ENCODE results near the gene CHRNA5. TPM values are rescaled to one million over a fixed set of nuclear protein-coding genes. Genes with fewer than 3 reads are reported as not detected.

CHRNA5 gene
- total and polyA plus RNA-seq, 12 donors, result 0.18 to 1.7 (median 1.3) TPM; not detected in 1

DNA sequence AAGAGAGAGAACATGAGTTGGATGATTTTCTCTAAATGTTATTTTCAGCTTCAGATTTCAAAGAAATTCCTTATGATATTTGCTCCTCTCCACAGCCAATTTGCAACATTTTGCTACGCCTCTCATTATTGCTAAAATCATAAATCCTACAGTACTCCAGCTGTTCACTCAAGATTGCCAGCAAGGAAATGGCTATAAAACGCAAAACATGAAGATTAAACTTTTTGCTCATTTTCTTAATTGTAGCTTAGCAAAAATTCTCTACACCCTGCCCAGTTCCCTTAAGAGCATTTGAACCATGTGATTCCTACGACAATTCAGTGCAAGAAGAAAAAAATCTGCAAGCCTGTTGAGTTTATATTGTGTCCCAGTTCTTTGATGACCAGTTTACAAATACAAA lies 48.7 kb downstream of the CHRNA5 start:
- H3K27ac ChIP-seq, result no peak overlapping the region
- H3K9me3 ChIP-seq (replicated peaks in 1 of 3), result no peaks in the 10 kb centered on the region
- H3K4me3 ChIP-seq, result no peak overlapping the region
- TF ChIP-seq POLR2A (IDR thresholded peaks at IDR 0.05), result no peak
- TF ChIP-seq, protein P1, sequence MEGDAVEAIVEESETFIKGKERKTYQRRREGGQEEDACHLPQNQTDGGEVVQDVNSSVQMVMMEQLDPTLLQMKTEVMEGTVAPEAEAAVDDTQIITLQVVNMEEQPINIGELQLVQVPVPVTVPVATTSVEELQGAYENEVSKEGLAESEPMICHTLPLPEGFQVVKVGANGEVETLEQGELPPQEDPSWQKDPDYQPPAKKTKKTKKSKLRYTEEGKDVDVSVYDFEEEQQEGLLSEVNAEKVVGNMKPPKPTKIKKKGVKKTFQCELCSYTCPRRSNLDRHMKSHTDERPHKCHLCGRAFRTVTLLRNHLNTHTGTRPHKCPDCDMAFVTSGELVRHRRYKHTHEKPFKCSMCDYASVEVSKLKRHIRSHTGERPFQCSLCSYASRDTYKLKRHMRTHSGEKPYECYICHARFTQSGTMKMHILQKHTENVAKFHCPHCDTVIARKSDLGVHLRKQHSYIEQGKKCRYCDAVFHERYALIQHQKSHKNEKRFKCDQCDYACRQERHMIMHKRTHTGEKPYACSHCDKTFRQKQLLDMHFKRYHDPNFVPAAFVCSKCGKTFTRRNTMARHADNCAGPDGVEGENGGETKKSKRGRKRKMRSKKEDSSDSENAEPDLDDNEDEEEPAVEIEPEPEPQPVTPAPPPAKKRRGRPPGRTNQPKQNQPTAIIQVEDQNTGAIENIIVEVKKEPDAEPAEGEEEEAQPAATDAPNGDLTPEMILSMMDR (IDR thresholded peaks at IDR 0.05), result no peak
- no peaks in the 10 kb centered on the region for H3K36me3 ChIP-seq (replicated peaks in 1 of 2)
- H3K4me1 ChIP-seq (replicated peaks in 1 of 2), result no peaks in the 10 kb centered on the region
- intact Hi-C loops (cut with DNase I), result no loop called here
- no peak for DNase-seq
- H3K27me3 ChIP-seq, result peaks cover 4% of the 10 kb centered on the region
- WGBS, 4 donors, result 51 to 75% (median 59%) methylated on average over 3 of the region's 3 CpGs

DNA sequence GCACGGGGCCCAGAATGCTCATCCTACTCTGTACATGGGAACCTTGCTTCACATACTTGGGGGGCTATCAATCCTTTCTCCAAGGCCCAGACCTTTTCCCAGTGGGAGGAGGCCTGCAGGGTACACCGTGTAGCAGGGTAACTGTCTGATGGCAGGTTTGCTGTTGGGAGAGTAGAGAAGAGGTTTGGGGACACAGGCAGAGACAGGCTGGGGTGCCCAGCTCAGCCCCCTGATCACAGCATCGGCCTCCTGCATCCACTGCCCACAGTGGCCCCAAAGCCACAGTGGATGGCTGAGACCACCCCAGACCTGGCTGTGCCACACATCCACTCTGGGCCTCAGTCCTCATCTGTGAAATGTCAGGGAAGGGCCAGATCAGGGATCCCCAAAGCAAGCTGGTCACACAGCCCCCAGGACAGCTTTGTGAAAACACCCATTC lies 49.9 kb downstream of the CHRNA5 start:
- WGBS, 4 donors, result 76 to 100% (median 94%) methylated on average over 1 to 3 of the region's 3 CpGs; no CpG with 5 or more reads in 1 of the 4 donors
- Histone ChIP-seq H3K27ac (no peak overlapping the region), H3K4me3 (no peak overlapping the region), H3K9me3 (replicated peaks in 1 of 3) (no peaks in the 10 kb centered on the region), H3K36me3 (replicated peaks in 1 of 2) (no peaks in the 10 kb centered on the region), H3K27me3 (peaks cover 15% of the 10 kb centered on the region), H3K4me1 (replicated peaks in 1 of 2) (peaks cover 0 to 3% of the 10 kb centered on the region in 2 donors)
- TF ChIP-seq, protein P1 (IDR thresholded peaks at IDR 0.05), result no peak
- intact Hi-C loops (cut with DNase I), result loop anchor here (5.0 kb wide), 1 partner anchor 92 kb away; no protein-coding TSS in a partner anchor
- DNase-seq, result peak in 3 of 7 donors; percentile 7 to 31 (median 13)

DNA sequence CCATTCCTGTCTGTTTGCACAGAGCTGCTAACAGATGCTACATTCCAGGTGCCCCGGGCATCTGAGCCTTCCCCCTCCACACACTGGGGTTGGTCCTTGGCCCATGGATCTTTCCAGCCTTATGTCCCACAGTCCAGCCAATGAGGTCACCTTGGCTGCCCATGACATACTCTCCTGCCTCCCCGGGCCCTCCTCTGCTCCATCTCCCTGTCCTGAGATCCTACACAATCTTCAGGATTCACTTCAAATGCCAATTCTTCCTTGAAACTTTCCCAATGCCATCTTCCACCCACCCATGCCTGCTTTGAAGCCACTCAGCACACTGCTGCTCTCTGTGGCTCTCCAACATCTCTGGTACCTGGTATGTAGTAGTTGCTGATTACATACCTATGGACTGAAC lies 51.2 kb downstream of the CHRNA5 start:
- peaks cover 28% of the 10 kb centered on the region for H3K27me3 ChIP-seq
- DNase-seq, result peak in 3 of 7 donors; percentile 7 to 50 (median 8)
- WGBS, 4 donors, result 82 to 87% (median 86%) methylated on average over 2 of the region's 2 CpGs

DNA sequence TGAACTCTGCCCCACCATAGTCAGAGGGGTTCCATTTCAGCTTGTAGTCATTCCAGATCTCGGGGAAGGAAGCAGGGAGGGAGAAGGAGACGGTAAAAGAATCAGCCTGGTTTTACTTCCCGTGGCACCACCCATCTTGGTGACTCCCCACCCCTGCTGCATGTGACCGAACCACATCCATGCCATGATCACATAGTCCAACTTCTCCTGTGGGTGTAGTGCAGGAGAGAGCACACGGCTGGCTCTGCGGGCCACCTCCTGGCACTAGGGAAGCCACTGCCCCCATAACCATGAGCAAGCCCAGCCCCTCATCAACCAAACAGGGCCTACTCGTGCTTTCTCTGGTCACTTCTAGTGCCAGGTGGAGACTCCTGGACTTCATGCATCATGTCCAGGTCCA lies 51.8 kb downstream of the CHRNA5 start:
- Histone ChIP-seq H3K36me3 (replicated peaks in 1 of 2) (no peaks in the 10 kb centered on the region), H3K27me3 (peaks cover 28% of the 10 kb centered on the region), H3K27ac (peak overlapping the region in 1 of 5 donors; percentile 12), H3K4me1 (replicated peaks in 1 of 2) (peaks cover 0 to 11% of the 10 kb centered on the region in 2 donors), H3K4me3 (no peak overlapping the region), H3K9me3 (replicated peaks in 1 of 3) (no peaks in the 10 kb centered on the region)
- no peak for TF ChIP-seq POLR2A (IDR thresholded peaks at IDR 0.05)
- TF ChIP-seq, protein P1 (IDR thresholded peaks at IDR 0.05), result no peak
- intact Hi-C loops (cut with DNase I), result loop anchor here (5.0 kb wide), 1 partner anchor 90 kb away; no protein-coding TSS in a partner anchor
- WGBS, 4 donors, result 51 to 82% (median 61%) methylated on average over 2 to 7 of the region's 7 CpGs
- DNase-seq, result peak in 3 of 7 donors; percentile 9 to 46 (median 9)

More for the DNA sequence above, 51.2 kb downstream of the CHRNA5 start:
- Histone ChIP-seq H3K36me3 (replicated peaks in 1 of 2) (no peaks in the 10 kb centered on the region), H3K4me1 (replicated peaks in 1 of 2) (peaks cover 0 to 11% of the 10 kb centered on the region in 2 donors), H3K4me3 (no peak overlapping the region), H3K27ac (no peak overlapping the region), H3K9me3 (replicated peaks in 1 of 3) (no peaks in the 10 kb centered on the region)
- TF ChIP-seq POLR2A (IDR thresholded peaks at IDR 0.05), result no peak
- TF ChIP-seq, protein P1 (IDR thresholded peaks at IDR 0.05), result no peak
- intact Hi-C loops (cut with DNase I), result loop anchor here (5.0 kb wide), 1 partner anchor 91 kb away; no protein-coding TSS in a partner anchor

Measured in adrenal gland (tissue), 12 donors.